GM06990 (cell line): ENCODE data around the gene DACH2.

Source experiments
- DNase-seq: peaks from one replicate; pipeline ENCODE4 v3.0.0-alpha.2; 2011; ENCODE audit not compliant: insufficient read length; ENCODE audit errors: extremely low read depth
- H3K27me3 ChIP-seq: replicated peaks from 2 replicates; pipeline ENCODE4 v1.6.0; 2011; ENCODE audit warnings: low read length; ENCODE audit not compliant: control insufficient read depth, insufficient read depth
- H3K36me3 ChIP-seq: 2 replicates; pipeline ENCODE4 v1.5.1; 2011; ENCODE audit warnings: low read length; ENCODE audit not compliant: control insufficient read depth, insufficient read depth
- H3K4me3 ChIP-seq: replicated peaks from 2 replicates; pipeline ENCODE4 v1.5.1; 2011; ENCODE audit warnings: low read depth, mild to moderate bottlenecking, control low read depth, low read length
- TF ChIP-seq, protein P1 (sequence below): IDR thresholded peaks from 2 replicates; pipeline ENCODE4 v1.5.1; 2011; ENCODE audit warnings: low read length, control low read depth, mild to moderate bottlenecking, inconsistent platforms; ENCODE audit not compliant: insufficient read depth, poor library complexity, severe bottlenecking

DACH2 gene

DNA sequence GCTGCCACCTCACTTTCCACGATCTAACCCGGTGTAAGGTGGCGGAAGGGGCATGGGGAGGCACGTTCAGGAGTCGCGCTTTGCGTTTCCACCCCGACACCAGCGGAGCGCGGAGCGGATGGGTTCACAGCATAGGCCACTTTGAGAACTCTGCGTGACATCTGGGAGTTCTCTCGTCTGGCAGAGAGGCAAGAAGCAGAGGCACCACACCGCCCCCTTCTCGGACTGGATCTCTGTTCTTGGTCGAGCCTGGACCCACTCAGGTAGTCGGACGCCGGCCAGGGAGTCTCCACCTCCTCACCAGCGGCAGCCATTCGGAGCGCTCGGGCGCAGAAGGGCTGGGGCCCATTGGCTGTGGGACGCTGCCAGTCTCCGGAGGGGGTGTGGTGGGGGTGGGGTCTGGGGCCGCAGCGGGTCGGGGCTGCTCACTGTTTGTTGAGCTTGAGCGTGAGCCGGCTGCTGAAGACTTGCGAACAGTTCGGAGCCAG lies at the start of gene DACH2:
DACH2 (plus strand) TSS at position 428 of the 488 bp plus-strand sequence.
- TF ChIP-seq, protein P1, sequence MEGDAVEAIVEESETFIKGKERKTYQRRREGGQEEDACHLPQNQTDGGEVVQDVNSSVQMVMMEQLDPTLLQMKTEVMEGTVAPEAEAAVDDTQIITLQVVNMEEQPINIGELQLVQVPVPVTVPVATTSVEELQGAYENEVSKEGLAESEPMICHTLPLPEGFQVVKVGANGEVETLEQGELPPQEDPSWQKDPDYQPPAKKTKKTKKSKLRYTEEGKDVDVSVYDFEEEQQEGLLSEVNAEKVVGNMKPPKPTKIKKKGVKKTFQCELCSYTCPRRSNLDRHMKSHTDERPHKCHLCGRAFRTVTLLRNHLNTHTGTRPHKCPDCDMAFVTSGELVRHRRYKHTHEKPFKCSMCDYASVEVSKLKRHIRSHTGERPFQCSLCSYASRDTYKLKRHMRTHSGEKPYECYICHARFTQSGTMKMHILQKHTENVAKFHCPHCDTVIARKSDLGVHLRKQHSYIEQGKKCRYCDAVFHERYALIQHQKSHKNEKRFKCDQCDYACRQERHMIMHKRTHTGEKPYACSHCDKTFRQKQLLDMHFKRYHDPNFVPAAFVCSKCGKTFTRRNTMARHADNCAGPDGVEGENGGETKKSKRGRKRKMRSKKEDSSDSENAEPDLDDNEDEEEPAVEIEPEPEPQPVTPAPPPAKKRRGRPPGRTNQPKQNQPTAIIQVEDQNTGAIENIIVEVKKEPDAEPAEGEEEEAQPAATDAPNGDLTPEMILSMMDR: no peak
- DNase-seq: peak; percentile 32
- Histone ChIP-seq H3K36me3 (no peaks in the 10 kb centered on the region), H3K4me3 (peak within 1 kb of the TSS; percentile 67), H3K27me3 (no peaks in the 10 kb centered on the region; the same call in 1 of the 2 replicates)

DNA sequence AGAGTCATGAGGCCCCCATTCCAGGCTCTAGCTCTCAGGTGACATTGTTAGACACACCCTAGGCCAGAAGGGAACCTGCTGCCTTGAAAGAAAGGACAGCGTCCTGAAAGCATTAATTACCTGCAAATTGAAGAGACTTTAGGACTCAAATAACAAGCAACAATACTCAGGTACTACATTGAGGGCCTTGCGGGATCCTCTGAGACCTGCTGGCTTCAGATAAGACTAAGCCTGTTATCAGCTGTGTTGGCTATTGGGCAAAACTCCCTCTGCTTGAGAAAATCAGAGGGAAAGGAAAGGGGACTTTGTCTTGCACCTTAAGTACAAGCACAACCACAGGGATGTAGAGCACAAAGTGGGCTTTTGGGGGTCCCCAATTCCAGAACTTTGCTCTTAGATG lies 45.9 kb upstream of the DACH2 start:
- DNase-seq: no peak
- H3K4me3 ChIP-seq: no peak overlapping the region
- TF ChIP-seq, protein P1: no peak
- H3K36me3 ChIP-seq: no peaks in the 10 kb centered on the region
- H3K27me3 ChIP-seq: no peaks in the 10 kb centered on the region

DNA sequence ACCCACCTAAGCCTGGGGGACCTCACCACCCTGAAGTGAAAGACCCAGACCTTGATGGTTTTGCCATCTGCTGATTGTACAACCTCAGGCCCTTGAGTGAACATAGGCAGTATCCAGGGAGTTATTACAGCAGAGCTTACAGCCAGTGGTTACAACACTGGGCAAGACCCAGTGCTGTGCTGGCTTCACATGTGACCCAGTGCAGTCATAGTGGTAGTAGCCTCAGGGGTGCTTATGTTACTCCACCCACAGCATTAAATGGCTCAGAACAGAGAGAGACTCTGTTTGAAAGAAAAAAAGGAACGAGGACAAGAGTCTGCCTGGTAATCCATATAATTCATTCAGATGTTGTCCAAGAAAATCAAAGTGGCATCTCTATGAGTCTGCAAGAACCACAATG lies 45.2 kb upstream of the DACH2 start:
- Histone ChIP-seq H3K27me3 (no peaks in the 10 kb centered on the region), H3K4me3 (no peak overlapping the region), H3K36me3 (no peaks in the 10 kb centered on the region)
- no peak for DNase-seq
- TF ChIP-seq, protein P1: no peak

DNA sequence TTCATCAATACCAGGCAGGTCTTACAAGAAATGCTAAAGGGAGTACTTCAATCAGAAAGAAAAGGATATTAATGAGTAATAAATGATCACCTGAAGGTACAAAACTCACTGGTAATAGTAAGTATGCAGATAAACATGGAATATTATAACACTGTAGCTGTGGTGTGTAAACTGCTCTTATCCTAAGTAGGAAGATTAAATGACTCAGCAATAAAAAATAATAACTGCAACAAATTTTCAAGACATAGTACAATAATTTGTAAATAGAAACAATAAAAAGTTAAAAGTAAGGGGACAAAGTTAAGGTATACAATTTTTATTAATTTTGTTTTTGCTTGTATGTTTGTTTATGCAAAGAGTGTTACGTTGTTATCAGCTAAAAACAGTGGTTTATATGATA lies 43.7 kb upstream of the DACH2 start:
- Histone ChIP-seq H3K4me3 (no peak overlapping the region), H3K27me3 (no peaks in the 10 kb centered on the region), H3K36me3 (no peaks in the 10 kb centered on the region)
- TF ChIP-seq, protein P1: no peak
- DNase-seq: no peak

DNA sequence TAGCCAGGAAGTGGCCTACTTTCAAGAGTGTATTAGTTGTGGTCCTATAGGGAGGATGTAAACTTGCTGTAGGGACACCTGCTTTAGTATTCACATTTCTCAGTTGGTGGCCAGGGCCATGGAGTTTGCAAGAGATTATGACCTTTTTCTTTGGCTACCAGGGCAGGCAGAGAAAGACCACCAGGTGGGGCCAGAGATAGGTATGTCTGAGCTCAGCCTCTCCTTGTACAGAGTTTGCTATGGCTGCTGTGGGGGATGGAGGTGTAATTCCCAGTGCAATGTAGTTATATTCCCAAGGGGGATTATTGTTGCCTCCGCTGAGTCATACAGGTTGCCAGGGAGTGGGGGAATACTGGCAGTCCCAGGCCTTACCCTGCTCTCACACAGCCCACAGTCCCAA lies 26.3 kb upstream of the DACH2 start:
- Histone ChIP-seq H3K36me3 (no peaks in the 10 kb centered on the region), H3K4me3 (no peak overlapping the region), H3K27me3 (no peaks in the 10 kb centered on the region)
- no peak for DNase-seq
- TF ChIP-seq, protein P1: no peak

DNA sequence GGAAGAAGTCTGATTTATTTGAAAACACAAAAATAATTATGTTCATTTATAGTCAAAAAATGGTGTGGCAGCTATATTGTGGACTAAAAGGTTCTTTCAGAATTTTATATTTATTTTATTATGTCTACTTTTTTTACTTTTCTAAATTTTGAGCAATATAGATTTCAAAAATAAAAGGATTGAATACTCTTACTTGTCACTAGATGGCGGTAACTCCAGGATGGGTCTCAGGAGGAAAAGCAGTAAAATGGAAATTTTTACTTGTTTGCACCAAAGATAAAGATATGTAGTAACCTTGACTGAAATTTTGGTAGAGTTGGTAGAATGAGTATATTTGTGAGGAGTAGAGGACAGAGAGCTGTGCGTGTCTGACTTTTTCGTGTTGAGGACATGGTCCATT lies 14.5 kb upstream of the DACH2 start:
- H3K27me3 ChIP-seq: no peaks in the 10 kb centered on the region
- no peak overlapping the region for H3K4me3 ChIP-seq
- no peaks in the 10 kb centered on the region for H3K36me3 ChIP-seq
- TF ChIP-seq, protein P1: peak; percentile 57
- DNase-seq: no peak
